Pons (tissue), 1 donor: ENCODE results near the gene USP4.
"Not testable (repeated sequence)": the region's sequence is repeated elsewhere in the genome, so short reads cannot be mapped to it uniquely, and the experiment has no call there.

Experiments
- DNase-seq: peaks from one replicate; pipeline ENCODE4 v3.0.0-alpha.2; 2016; ENCODE audit warnings: low spot score

Gene USP4

DNA sequence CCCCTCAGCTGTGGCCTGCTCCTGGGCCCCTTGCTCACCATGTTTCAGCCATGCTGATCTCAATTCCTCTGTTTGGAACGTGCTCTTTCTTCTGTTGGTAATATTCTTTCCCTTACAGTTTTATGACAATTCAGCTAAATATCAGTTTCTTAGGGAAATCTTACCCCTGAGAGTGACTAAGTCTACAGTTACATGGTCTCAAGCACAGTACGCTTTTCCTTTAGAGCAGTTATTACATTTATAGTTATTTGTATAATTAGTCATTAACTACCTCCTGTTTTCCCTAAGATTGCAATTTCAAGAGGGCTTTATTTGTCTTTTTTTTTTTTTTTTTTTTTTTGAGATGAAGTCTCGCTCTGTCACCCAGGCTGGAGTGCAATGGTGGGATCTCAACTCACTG is 86.3 kb downstream of the USP4 start:
- no peak for DNase-seq

DNA sequence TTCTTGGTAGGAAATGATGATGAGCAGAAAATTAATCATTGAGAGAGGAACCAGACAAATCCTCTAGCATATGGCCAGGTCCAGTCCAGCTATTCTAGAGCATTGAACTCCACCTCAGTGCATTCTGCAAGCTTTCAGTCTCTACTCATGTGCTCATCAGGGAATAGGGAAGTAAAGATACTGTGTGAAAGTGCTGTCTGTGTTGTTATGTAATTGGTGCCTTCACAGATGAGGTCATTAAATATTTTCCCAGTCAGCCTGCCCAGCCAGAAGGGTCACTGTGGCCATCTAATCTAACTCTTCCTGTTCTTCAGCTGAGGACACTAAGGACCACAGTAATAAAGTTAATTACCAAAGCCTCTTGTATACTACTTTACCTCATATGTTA is 91.0 kb downstream of the USP4 start:
- peak; percentile 85 for DNase-seq

DNA sequence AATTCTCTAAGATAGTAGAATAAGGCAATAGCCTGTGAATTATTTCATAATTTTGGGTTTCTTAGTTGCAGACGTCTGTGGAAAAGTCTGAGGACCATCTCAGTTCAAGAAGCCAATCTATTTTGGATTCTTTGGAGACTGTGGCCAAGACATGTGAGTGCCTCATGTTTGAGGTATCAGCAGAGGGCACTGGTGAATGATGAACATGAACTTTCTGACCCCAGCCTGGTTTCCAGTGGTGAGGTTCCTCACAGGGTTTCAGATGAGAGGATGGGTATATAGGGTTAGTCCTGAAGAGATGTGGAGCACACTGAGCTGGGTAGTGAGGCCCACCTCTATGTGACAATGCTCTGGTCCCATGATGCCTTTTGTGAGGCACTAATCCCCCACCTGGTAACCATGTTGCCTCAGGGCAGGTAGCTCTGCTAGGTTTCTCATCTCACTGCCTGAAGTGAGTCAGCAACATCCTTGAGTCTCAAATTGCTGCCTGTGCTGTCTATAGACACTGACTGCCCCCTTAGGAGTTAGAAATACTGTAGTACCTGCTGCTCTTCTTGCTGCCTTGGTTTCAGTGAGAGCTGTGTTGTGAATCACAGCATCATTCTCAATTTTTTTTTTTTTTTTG is 95.2 kb downstream of the USP4 start:
- DNase-seq, result peak; percentile 74

DNA sequence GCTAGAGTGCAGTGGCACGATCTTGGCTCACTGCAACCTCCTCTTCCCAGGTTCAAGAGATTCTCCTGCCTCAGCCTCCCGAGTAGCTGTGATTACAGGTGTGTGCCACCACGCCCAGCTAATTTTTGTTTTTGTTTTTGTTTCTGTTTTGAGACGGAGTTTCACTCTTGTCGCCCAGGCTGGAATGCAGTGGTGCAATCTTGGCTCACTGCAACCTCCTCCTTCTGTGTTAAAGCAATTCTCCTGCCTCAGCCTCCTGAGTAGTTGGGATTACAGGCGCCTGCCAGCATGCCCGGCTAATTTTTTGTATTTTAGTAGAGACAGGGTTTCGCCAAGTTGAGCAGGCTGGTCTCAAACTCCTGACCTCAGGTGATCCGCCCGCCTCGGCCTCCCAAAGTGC is 99.8 kb downstream of the USP4 start:
- DNase-seq, result not testable (repeated sequence)

DNA sequence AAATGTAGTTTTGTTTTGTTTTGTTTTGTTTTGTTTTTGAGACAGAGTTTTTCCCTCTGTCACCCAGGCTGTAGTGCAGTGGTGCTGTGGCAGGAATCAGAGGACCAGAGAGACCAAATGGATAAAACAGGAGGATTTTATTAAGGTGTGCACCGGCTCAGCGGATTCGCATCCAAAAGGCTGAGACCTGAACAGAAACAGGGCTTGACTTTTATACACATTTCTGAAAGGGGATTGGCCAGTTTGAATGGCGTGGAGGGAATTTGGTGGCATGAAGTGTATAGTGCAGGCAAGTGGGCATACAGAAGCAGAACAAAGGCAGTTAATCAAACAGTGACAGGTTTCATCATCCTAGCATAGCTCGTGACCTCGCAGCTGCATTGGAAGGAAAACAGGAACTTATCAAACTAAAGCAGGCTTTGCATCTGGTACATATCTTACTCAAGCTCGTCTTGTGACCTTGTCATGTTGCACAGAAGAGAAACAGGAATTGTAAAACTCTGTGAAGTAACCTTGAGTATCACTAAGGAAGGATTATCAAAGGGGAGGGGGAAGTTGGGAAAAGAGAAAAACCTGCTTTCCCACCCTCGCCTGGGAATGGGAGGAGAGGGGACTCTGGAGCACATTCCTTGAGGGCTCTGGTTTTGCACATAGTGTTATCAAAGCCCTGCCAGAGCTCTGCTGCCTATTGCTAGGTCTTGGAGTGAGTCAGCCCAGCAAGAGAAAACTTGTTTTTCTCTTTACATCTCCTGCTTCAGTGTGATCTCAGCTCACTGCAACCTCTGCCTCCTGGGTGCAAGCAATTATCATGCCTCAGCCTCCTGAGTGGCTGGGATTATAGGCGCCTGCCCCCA is 101.4 kb downstream of the USP4 start:
- DNase-seq, result peak; percentile 84

DNA sequence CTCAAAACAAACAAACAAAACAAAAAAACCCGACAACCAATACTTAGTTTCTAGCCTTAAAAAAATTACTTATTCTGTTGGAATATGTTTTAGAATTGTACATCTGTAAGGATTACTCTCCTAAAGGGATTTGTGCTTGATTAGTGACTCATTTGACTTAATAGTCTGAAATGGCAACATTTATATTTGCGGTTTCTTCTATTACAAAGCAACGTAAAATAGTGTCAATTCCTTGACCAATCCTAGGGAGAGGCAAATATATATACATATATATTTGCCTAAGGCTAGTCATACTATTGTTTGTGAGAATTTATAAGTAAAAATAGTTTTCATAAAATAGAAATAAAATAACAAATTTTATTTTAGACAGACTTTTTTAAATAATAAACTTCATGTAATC is 102.5 kb downstream of the USP4 start:
- DNase-seq, result no peak

DNA sequence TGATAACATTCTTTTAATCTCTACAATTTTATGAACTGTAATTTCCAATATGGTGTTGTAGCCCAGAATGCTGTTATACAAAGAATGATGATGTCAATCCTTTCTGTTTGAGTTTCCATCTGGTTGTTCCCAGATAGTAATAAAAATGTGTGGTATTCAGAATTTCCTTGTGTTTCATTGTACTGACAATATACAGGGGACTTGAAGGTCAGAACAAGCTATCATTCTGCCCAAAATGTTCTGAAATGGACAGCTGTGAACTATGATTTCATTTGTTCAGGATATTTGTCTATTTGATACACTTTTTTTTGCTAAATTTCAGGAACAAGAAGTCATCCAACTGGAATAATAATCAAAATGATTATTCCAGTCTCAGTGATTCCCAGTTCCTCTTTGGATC is 103.6 kb downstream of the USP4 start:
- DNase-seq, result no peak

DNA sequence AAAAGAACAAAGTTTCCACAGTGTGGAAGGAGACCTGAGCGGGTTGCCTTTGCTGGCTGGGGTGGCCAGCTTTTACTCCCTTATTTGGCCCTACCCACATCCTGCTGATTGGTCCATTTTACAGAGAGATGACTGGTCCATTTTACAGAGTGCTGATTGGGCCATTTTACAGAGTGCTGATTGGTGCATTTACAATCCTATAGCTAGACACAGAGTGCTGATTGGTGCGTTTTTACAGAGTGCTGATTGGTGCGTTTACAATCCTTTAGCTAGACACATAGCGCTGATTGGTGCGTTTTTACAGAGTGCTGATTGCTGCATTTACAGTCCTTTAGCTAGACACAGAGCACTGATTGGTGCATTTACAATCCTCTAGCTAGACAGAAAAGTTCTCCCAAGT is 111.0 kb downstream of the USP4 start:
- not testable (repeated sequence) for DNase-seq
